ENCODE measurements around the gene RASGRF1. TPM values are rescaled to one million over a fixed set of nuclear protein-coding genes. Genes with fewer than 3 reads are reported as not detected.

The RASGRF1 gene
- polyA plus RNA-seq, 4 donors = 0.27 to 0.55 (median 0.37) TPM

DNA sequence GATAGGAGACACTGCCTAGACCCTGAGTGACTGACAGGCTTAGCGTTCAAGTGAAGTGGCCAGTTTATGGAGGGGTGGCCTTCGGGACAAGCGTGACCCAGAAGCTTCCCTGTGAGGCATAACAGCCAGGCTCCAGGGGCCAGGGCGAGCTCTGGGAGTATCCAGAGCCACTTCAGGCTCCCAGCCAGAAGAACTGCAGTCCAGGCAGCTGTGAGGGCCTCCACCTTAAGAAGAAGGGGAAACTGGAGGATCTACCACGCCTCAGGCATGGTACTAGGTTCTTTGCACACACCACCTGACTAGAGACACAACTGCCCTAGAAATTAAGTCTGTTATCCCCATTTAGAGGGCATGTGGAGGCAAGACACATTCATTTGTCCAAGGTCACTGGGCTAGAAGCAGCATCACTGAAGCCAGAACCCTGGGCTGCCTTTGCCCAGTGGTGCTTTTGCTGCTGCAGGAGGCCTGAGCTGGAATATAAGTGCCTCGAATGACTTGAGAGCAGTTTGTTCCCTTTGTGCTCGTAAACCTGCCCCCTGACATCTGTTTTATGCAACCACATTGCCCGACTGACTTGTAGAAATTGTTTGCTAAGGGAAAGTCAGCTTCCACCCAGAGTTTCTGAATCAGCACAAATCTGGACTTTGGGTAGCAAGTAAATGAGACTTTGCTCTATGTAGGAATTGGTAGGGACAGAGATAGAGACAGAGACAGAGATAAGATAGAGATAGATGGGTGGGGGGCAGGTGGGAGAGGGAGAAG is 23.3 kb downstream of the RASGRF1 start:
- DNase-seq (ENCODE audit: low read depth in 4 of 4, low spot score in 2 of 4) = no peak

DNA sequence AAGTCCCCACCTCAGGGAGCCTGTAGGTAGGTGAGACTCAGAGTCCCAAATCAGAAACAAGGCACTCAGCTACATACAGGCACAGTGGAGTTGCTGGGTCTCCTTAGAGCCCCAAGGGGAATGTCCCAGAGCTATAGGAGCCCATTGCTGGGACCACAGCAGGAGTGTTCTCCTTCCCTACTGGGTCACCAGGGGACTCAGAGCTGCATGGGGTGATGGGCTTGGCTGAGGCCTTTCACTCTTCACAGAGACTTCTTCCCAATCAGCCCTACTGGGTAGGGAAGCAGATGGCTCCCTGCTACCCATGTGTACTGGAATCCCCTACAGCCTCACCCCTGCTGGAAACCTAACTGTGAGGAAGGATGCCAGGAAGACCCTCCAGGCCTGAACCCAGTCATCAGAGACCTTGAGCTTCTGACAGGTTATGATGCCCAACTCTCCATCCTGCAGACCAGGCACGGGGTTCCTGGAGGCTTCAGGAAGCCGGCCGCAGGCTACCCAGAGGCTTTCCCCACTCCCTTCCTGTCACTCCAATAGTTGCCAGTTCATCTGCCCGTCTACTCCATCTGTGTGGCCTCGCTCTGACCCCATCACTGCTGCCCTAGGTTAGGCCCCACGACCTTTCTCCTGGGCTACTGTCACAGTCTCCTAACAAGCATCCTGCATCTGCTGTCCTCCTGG is 24.0 kb downstream of the RASGRF1 start:
- no peak for DNase-seq (ENCODE audit: low read depth in 4 of 4, low spot score in 2 of 4)

DNA sequence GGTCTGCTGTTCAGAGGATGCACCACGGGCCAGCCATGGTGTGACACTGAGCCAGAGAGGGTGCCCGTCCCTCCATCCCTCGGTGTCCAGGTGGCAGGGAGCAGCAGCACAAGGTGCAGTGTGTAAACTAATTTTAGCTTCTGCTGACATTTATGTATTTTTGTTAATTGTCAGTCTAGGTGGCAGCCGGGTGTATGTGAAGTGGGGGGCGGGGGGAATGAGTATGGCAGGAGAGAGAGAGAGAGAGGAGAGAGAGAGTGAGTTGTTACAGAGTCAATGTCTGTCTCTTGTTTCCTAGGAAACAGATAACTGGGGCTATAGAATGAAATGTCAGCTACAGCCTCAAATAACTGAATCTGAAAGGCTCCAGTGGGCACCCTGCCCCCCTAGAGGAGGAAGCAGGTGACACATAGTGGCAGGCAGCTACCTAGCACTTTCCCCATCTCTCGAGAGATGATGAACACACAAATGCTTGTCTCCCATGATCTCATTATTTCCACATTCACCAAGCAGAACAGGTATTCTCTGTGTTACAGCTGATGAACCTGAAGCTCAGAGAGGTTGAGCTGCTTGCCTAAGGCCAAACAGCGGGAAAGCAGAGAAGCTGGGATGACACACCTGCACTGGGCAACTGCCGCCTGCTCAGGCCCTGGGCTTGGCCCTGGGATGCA is 24.7 kb downstream of the RASGRF1 start:
- no peak for DNase-seq (ENCODE audit: low read depth in 4 of 4, low spot score in 2 of 4)

DNA sequence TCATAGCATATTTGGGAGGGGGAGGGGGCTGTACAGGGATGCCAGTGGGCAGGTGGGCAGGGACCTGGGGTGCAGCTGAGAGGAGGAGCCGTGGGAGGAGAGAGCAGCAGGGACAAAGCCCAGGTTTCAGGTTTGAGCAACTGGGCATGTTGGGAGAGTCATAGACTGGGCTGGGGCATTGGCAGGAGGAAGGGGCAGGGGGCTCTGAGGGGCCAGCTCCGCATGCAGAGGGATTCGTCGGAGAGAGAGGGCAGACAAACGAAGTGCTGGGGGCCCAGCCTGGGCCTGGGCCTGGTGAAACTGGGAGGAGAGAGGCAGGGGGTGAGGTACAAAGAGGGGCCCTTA is 25.2 kb downstream of the RASGRF1 start:
- DNase-seq (ENCODE audit: low read depth in 4 of 4, low spot score in 2 of 4) = no peak

DNA sequence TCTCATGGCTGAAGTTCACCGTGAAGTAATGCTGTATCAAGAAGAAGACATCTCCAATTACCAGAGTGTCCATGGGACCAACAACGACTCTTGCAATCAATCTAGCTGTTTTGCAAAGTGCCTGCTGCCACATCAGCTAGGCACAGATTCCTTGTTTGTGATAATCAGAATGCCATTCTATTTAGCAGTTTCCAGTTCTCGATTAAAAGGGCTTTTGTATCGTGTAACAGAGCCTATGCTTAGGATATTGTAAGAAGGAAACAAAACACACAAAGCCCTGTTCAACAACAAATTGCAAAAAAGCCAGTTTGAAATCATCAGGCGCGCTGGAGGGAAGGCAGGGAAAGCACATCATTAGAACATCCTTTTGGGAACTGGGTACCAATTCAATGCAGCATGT is 26.1 kb downstream of the RASGRF1 start:
- DNase-seq (ENCODE audit: low read depth in 4 of 4, low spot score in 2 of 4) = no peak

DNA sequence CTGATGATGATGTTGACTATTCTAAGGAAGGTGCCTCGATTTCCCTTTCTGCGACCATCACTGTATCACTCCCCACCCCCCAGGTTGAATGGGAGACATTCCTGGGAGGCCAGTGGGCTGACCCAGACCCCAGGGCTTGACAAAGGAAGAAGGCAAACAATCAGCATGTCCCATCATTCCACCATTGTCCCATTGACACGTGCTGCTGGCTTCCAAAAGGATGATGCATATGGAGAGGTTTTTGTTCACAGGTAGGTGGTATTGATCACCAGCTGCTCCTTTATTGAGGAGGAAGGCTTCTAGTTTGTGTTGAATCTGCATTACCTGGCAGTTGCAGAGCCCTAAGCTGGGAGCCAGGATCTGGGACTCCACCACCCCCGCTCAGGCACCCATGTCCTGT is 30.4 kb downstream of the RASGRF1 start:
- no peak for DNase-seq (ENCODE audit: low read depth in 4 of 4, low spot score in 2 of 4)

DNA sequence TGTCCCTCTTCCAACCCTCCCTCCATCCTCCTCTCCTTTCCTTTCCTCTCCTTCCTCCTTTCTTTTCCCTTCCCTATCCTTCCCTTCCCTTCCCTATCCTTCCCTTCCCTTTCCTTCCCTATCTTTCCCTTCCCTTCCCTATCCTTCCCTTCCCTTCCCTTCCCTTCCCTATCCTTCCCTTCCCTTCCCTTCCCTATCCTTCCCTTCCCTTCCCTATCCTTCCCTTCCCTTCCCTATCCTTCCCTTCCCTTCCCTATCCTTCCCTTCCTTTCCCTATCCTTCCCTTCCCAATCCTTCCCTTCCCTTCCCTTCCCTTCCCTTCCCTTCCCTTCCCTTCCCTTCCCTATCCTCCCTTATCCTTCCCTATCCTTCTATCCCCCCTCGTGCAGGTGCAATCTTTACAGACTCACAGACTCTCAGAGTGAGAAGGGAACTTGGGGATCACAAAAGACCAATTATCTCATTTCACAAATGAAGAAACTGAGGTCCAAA is 31.5 kb downstream of the RASGRF1 start:
- no peak for DNase-seq (ENCODE audit: low read depth in 4 of 4, low spot score in 2 of 4)

DNA sequence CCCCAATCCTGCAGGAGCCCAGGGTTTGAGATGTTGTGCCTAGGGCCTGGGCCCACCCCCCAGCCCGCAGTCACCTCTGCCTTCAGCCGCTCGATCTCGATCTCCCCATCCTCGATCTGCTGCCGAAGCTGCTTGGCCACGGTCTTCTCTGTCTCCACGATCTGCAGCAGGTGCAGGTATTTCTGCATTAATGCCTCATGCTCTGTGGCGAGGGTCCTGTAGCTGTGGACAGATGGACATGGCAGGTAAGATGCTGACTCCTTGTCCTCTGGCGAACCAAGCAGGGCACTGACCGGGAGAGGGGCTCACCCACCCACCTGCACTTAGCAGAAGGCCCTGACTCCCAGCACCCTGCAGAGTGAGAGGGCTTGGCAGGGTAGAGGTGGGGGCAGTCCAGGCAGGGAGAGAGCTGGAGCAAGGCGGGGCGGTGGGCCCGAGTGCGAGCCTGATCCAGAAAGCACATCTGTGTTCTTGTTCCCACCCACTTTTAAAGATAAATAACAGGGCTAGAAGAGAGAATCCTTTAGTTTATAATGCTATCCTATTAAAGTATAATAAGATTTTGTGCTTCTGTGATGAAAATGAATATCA is 32.2 kb downstream of the RASGRF1 start:
- no peak for DNase-seq (ENCODE audit: low read depth in 4 of 4, low spot score in 2 of 4)

DNA sequence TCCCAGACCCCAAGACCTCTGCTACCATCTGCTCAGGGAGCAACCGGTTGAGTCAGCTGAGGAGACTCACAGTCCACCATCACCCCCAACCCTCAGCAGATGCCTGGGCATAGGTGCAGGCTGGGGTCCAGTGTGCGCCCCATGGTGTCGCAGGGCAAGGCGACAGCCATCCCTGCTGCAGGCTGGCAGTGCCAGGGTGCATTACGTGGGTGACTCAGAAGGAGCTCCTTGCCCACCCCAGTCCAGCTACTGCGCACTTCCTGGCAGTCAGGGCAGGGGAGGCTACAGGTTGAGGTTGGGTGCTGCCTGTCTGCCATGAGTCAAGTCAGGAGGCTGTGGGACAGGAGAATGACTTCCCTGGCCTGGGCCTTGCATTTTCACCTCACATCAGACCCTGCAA is 33.5 kb downstream of the RASGRF1 start:
- no peak for DNase-seq (ENCODE audit: low read depth in 4 of 4, low spot score in 2 of 4)

DNA sequence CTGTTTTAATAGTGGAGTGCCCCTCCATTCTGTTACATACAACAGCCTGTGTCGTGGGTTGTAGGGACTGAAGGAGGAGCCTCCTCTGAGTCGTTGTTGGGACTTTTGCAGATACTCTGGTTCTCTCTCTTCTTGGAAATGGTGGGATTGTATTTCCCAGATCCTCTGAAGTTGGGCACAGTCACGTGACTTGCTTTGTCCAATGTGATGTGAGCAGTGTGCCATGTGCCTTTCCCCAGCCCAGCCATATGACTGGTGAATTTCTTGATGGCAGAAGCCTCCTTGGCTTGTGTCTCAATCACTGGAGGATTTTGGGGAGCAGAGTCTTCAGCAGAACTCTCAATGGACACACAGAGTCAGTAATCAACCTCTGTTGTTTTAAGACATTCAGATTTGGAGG is 36.2 kb downstream of the RASGRF1 start:
- no peak for DNase-seq (ENCODE audit: low read depth in 4 of 4, low spot score in 2 of 4)

DNA sequence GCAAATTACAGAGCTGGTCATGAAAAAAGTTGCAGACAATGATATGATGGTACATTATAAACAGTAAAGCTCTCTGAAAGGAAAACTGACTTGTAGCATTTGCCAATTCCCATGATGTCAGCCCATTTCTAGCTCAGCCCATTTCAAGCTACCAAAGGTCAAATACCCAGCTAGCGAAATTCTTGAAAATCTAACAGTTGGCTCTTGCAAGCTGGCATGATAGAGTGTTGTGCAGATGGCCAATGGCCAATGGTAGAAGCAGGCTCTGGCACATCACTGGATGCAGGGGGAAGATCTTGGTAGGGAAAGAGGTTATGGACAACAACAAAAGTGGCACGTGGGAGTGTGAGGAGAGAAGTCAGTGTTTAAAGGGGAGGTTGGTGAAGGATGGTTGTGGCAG is 36.7 kb downstream of the RASGRF1 start:
- no peak for DNase-seq (ENCODE audit: low read depth in 4 of 4, low spot score in 2 of 4)

DNA sequence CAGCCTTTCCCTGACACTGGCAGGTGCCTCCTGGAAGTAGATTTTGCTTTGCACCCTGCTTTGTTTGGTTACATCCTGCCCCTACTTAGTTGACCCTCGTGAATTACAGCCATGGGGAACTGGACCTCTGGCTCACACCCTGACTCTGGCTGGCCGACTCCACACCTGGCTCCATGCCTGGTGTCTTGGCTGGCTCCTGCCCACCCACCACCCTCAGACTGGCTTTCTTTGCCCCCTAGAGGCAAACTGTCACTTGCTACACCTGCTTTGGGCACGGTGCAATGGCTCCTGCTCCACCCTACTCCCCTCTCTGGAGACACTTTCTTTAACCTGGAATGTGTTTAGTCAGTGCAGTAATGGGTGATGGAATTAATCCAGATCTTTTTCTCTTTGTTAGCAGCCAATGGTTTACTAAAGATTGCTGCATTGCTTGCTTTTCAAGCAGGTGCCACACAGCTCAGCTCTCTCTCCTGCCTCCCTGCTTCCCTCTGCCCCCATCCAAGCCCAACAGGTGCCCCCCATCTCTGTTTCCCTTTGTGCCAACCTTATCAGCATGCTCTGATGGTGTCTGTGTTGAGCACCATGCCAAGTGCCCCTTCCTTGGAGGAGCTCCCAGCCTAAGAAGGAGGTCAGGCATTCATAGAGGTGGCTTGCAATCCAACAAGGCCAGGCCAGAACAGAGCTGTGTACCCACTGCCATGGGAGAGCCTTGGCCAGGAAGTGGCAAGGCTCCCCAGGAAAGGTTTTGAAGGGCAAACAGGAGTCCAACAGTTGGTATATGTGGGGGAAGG is 38.4 kb downstream of the RASGRF1 start:
- no peak for DNase-seq (ENCODE audit: low read depth in 4 of 4, low spot score in 2 of 4)

DNA sequence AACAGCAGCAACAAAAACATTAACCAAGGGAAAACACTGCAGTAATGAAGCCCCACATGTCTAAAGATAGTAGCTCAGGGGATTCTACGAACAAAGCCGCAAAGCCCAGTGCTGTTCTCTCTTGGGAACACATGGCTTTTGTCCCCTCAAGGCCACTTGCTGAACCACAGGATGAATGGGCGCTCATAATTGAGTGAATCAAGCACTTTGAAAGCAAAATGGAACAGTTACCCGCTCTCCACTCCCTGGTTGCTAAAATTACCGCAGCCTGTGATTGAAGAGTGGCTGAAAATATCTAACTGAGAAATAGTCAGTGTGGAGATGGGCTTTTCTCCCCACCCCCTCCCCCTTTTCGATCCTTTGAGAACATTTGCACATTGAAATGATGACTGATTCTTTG is 39.6 kb downstream of the RASGRF1 start:
- DNase-seq (ENCODE audit: low read depth in 4 of 4, low spot score in 2 of 4) = no peak

DNA sequence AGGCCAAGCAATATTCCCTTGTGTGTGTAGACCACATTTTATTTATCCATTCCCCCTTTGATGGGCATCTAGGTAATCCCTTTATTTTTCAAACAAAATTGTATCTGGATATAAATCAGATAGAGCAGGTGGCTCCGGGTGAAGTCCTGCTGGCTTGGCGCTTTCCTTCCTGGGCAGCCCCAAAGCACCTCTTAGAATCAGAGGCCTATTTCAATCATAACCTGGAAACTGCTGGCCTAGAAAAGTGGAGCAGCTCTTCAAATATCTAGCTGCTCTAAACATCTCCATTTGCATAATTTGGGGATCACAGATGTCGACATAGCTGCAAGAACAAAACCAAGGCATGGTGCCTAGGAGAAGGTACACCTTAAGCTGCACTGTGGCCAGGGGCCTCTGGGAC is 40.2 kb downstream of the RASGRF1 start:
- DNase-seq (ENCODE audit: low read depth in 4 of 4, low spot score in 2 of 4) = no peak

DNA sequence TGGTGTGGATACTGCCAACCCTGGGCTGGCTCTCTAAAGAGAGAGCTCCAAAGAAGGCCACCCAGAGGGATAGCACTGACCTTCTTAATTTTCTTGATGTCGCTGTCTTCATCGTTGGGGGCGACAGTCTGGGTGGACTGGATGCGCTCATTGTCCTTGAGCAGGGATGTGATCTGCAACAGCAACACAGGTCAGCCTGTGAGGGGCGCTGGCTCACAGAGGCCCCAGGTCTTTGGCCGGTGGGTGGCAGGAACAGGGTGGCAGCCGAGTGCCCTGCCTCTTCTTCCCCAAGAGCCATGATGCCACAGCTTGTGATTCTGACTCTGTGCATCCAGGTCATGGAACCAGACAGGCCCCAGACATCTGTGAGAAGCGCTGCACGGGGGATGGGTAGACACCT is 41.2 kb downstream of the RASGRF1 start:
- DNase-seq (ENCODE audit: low read depth in 4 of 4, low spot score in 2 of 4) = no peak

DNA sequence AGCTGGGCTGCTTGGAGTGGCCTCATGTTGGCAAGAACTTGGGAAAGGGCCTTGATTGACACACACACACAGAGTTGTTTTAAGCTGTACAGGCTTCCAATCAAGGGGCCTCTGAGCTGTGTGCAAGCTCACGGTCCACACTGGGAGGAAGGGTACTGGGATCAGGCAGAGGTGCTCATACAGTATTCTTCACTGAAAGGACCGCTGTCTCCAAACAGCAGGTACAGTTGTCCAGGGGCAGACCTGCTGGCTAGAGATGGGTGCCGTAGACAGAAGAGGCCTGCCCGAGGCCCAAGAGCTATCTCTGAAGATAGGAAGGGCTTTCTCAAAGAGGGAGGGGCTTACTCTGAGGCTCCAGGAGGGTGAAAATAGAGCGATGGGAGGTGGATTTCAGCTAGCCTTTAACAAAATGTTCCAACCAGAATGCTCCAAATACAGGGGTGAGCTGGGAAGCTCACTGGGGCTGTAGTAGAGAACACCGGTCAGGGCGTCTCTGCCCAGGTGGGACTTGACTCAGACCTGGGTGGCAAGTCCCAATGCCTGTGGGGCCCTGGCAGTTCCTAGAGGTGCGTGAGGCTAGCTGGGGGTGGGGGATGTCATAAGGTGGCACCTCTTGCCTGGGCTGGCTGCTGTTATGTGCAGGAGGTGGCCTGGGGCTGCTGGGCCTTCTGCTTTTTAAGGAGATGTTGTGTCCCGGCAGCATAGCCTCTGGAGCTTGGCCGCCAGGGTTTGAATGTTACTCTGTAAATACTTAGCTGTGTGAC is 42.7 kb downstream of the RASGRF1 start:
- DNase-seq (ENCODE audit: low read depth in 4 of 4, low spot score in 2 of 4) = no peak

DNA sequence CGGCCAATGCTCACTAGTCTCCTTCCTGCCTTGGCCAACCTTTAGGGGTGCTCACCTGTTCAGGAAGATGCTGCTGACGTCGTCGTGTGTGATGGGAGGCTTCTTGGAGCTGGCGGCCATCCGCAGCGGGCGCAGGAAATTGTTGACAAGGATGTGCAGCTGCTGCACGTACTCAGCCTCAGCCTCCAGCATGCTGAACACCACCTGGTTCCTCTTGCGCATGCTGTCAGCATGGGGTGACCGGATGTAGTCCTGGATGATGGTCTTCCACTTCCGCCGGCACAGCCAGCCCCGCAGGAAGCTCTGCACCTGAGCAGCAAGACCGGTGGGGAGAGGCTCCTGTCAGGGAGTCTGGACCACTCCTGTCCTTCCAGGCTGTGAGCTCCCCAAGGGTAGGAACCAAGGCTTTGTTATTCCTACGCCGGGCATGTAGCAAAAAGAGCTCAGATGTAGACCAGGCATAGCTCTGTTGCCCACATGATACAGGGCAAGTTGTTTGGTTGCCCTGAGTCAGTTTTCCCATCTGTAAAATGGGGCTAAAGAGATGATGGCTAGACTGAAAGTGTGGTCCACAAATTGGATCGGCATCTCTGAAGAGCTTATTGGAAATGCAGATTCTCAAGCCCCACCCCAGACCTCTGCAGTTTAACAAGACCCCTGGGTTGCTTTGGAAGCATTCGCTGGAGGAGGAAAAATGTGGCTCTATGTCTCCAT is 43.7 kb downstream of the RASGRF1 start:
- DNase-seq (ENCODE audit: low read depth in 4 of 4, low spot score in 2 of 4) = no peak

DNA sequence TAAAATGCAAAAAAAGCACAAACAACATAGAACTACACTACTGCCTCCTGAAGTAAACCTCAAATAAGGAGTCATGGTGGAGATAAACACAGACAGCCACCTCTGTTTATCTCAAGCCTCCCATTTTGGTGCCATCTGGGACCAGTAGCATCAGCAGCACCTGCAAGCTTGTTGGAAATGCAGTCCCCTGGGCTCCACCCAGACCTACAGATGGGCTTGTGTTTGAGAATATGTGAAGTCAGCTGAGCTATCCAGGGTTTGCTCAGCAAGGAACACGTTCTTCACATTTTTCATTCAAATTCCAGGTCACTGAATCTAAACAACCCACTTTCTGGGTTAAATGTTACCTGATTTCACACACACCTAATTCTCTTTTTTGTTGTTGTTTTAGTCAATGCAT is 45.5 kb downstream of the RASGRF1 start:
- no peak for DNase-seq (ENCODE audit: low read depth in 4 of 4, low spot score in 2 of 4)

DNA sequence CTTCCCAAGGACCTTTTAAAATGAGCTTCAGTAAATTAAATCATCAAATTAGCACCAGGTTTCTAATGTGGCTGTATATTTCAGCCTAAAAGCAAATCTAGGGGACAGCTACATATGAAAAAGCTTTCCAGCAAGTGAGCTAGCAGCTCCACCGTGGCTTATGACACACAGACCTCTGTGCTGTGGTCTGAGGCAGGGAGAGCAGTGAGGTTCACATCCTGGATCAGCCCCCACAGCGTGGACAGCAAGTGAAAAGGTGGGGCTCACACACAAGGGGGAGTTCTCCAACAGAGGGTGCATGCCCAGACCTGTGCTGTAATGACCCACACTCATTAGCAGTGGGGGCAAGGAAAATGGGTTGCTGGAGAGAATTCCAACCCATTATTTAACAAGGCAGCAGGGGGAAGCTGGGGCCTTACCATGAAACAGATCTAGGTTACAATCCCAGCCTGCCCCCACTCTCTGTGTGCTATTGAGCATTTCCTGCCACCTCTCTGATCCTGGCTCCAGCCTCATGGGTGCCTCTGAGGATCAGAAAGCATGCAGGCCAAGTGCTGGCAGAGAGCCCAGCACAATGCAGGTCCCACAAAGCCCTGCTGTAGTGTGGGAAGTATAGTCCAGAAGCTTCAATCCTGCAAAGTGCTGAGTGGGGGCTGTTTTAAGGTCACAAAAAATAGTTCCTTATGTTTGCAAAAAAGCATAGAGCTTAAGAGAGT is 48.2 kb downstream of the RASGRF1 start:
- DNase-seq (ENCODE audit: low read depth in 4 of 4, low spot score in 2 of 4) = no peak

Measured in left renal cortex interstitium (tissue), 4 donors.